Posterior vena cava (tissue), 2 donors: Measurements from ENCODE around the gene ABCC3. TPM values are rescaled to one million over a fixed set of nuclear protein-coding genes. Genes with fewer than 3 reads are reported as not detected.
A peak's percentile ranks its signal among the peaks of the same experiment; 100 is the strongest.
"Not testable (repeated sequence)": the region's sequence is repeated elsewhere in the genome, so short reads cannot be mapped to it uniquely, and the experiment has no call there.

ENCODE experiments used
- DNase-seq: peaks from one replicate; pipeline ENCODE4 v3.0.0-alpha.2; 2020; ENCODE audit warnings: low spot score
- intact Hi-C, 2 donors: fragments of 100-400 bp; cut with DNase I; formaldehyde crosslinking; loops; one replicate each; pipeline versions ENCODE4 v1.14.1 to v1.14.2; 2022 to 2023
- total RNA-seq, 2 donors: library from RNA; stranded (reverse); fragmentation: NEBNext Ultra II Directional; extraction: Animal tissue kit (Norgen Biotek cat#: 25700); gene quantifications; one replicate each; pipeline ENCODE4 v1.2.1, GENCODE V29; 2021
- donor health status: DM: yes; HTN: yes; CAD: no.
- donor health status: DM: yes; HTN: yes; CAD: no.

ABCC3 gene
- total RNA-seq, 2 donors from 2014 or later: 13.1 to 19.8 TPM

DNA sequence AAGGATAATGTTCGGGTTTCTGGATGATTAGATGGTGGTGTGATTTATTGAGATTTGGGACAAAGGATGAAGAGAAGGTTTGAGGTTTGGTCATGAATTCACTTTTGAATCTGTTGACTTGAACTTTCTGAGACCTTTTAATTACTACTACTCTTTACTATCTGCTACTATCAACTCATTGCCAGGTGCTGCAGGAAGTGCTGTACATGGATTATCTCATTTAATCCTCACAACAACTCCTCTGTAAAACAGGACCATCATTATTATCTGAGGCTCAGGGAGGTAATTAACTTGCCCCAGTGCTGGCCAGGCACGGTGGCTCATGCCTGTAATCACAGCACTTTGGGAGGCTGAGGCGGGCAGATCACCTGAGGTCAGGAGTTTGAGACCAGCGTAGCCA is 76.0 kb downstream of the ABCC3 start:
- no peak for DNase-seq
- intact Hi-C loops: no loop called here

DNA sequence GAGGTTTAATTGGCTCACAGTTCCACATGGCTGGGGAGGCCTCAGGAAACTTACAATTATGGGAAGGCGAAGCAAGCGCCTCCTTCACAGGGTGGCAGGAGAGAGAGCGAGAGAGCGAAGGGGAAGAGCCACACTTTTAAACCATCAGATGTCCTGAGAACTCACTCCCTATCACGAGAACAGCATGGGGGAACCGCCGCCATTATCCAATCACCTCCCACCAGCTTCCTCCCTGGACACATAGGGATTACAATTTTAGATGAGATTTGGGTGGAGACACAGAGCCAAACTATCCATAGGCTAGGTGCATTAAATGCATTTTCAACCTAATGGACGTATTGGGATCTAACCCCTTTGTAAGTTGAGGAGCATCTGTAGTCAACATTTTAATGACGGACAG is 78.0 kb downstream of the ABCC3 start:
- no peak for DNase-seq
- intact Hi-C loops: no loop called here

DNA sequence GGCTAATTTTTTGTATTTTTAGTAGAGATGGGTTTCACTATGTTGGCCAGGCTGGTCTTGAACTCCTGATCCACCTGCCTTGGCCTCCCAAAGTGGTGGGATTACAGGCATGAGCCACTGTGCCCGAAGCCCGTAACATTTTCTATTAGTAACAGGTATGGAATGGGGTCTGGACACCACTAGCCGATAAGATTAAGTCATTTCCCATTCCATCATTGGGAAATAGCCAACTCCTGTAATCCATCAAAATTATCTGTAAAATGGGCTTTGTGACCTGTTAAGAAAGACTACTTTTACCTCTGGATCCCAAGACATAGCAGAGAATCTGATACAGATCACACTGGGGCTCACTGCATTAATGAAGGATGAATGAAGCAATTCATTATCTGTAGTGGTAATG is 80.8 kb downstream of the ABCC3 start:
- intact Hi-C loops: no loop called here
- no peak for DNase-seq

DNA sequence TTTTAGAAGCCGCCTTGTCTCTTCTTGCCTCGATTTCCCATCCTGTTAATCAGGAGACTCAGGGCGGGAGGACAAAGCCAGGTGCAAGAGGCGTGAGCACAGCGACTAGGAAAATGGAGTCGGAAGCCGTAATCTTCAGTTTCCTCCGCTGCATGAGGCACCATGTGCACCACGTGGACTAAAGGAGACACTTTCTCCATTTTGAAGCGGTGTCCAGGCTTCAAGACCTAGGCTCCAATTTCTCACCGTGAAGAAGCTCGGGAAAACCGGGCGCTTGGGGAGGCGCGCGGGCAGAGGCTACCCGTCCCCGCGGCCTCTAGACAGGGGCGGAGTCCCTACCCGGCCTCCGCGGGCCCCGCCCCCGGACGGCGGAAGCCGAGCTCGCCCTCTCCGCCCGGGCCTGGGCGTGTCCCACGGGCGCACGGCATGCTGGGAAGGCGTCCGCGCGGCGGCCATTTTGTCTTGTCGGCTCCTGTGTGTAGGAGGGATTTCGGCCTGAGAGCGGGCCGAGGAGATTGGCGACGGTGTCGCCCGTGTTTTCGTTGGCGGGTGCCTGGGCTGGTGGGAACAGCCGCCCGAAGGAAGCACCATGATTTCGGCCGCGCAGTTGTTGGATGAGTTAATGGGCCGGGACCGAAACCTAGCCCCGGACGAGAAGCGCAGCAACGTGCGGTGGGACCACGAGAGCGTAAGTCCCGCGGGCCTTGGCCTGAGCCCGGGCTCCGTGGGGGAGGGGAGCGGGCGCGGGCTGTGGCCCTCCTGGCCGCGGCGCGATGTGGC is 84.7 kb downstream of the ABCC3 start, which contains the start of gene LUC7L3:
TSS of gene LUC7L3 (plus strand) at position 460 of the 780 bp plus-strand sequence. CDS start at position 590, 130 bp downstream.
- peak; percentile 98 for DNase-seq
- intact Hi-C loops: no loop called here

DNA sequence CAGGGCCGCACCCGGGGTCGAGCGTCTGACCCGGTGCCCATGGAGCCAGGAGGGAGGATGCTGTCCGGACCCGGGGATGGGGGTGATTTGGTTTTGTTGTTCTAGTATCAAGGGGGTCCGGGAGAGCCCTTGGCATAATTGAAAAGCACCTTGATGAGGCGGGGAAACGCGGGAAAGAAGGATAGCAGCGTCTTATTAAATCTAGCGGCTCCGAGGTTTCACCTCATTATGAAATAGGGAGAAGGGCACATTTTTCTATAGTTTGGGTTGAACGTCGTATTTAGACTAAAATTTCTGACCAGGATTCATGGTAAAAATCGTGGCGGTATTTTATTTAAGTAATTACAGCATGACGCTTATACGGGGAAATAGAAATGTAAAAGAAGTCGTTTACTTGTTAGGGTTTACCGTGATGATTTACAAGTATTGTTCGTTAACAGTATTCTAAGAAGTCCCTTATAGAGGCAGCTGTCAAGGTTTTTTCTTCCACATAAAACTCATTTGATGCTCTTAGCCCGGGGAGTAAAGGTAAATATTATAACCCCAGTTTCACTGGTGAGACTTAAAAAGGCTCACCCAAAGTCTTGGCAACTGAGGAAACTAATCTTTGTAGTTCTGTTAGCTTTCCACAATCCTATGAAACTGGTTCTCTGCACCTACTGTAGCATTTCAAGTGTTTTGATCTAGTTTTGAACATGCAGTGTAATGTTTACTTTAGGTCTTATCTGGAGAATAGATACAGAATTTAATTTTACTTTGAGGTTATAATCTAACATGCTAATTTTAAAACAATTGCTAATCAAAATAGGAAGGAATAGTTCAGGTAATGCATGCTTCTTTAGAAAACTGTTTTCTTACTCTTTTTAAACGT is 85.5 kb downstream of the ABCC3 start:
- DNase-seq: no peak
- intact Hi-C loops: no loop called here

DNA sequence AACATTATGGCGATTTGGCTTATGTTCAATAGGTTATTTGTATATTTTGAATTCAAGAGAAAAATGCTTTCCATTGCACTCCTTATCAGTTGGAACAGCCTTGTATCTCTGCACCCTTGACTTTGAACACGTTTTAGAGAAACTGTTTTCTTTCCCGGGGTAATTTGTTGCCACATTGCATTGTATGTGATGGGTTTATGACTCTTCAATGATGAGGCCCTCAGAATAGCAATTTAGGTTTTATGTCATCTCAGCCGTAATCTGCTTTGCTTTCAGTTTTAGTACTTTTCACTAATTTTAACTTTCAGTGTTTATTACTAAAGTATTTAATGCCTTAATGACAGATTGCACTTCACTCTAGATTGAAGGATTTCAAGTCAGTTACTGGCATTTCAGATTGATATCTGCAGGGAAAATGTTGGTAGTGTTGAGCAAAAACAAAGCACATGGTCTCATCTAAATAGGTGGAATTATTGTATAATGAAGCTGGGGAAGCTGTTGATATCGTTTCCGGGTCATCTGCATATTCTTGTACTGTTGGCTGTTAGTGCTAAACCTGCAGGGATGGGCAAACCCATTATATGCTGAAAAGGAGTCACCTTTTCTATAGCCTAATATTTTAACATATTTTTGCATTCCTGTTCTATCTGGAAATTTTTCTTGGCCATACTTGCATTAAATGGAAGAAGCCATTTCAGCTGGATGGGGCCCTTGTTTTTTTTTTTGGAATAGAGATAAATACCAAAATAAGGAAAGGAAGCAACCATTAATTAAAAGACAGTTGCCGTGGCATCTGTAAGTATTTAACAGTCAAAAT is 86.7 kb downstream of the ABCC3 start:
- DNase-seq: no peak
- intact Hi-C loops: no loop called here

DNA sequence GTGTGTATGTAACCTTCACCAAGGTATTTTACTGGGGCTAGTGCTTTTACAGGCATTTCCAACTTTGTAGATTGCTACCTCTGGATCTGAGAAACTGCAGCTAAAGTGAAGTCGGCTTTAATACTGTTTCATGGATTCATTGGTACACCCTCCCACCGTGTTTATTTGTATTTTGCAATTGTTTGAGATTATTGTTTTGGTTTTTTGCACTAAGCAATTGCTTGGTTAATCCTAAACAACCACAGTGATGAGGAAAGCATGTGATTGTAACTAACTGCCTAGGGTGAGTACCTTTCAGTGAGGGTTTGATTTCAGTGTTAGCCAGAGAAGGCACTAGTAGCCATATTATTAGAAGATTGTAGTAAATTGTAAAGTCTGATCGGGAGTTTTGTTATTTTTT is 88.1 kb downstream of the ABCC3 start:
- no peak for DNase-seq
- intact Hi-C loops: no loop called here

DNA sequence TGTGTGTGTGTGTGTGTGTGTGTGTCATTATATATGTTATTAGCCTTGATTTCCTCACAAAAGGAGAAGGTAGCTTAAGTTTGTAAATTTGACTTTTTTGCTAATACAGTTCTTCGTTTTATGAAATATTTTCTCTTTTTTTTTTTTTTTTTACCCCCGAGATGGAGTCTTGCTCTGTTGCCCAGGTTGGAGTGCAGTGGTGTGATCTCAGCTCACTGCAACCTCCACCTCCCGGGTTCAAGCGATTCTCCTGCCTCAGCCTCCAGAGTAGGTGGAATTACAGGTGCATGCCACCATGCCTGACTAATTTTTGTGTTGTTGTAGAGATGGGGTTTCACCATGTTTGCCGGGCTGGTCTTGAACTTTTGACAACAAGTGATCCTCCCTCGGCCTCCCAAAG is 89.9 kb downstream of the ABCC3 start:
- DNase-seq, intact Hi-C loops: not testable (repeated sequence)

DNA sequence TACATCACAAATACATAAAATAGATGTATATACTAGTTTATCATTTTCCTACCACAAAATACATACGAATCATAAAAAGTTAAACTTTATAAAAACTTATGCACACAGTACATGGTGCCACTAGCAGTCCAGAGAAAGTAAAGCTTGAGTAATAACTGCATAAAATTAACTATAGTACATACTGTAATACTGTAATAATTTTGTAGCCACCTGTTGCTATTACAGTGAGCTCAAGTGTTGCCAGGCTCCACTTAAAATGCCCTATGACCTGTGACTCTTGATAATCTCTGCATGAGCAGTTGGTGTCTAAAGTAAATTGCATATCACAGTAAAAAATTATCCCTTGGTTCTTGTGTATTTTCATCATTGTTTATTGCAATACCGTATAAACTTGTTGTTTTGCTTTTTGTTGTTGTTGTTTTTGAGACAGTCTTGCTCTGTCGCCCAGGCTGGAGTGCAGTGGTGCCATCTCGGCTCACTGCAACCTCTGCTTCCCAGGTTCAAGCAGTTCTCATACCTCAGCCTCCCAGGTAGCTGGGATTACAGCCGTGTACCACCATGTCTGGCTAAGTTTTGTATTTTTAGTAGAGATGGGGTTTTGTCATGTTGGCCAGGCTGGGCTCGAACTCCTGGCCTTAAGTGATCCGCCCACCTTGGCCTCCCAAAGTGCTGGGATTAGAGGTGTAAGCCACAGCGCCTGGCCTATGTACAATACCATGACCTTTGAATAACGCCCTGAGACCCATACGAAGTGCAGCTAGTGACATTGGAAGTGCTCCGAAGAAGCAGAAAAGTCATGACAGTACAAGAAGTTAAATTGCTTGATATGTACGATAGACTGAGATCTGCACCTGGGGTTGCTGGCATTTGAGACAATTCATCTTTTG is 91.3 kb downstream of the ABCC3 start:
- no peak for DNase-seq
- intact Hi-C loops: loop anchor here in 1 of 2 donors (2.0 kb wide), 1 partner anchor 17 kb away; no protein-coding TSS in a partner anchor

DNA sequence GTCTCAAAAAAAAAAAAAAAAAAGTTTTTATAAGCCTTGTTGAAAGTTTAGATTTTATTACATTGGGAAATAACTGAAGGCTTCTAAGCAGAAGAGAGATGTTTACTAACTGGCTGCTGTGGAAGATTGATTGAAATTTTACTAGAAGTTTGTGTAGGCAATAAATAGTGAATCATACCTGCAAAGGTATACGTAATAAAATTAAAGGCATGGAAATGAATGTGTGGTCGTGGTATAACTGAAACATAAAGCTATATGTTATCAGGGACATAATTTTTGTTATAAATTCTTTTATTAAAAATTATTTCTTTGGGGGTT is 93.4 kb downstream of the ABCC3 start:
- DNase-seq: no peak
- intact Hi-C loops: no loop called here

DNA sequence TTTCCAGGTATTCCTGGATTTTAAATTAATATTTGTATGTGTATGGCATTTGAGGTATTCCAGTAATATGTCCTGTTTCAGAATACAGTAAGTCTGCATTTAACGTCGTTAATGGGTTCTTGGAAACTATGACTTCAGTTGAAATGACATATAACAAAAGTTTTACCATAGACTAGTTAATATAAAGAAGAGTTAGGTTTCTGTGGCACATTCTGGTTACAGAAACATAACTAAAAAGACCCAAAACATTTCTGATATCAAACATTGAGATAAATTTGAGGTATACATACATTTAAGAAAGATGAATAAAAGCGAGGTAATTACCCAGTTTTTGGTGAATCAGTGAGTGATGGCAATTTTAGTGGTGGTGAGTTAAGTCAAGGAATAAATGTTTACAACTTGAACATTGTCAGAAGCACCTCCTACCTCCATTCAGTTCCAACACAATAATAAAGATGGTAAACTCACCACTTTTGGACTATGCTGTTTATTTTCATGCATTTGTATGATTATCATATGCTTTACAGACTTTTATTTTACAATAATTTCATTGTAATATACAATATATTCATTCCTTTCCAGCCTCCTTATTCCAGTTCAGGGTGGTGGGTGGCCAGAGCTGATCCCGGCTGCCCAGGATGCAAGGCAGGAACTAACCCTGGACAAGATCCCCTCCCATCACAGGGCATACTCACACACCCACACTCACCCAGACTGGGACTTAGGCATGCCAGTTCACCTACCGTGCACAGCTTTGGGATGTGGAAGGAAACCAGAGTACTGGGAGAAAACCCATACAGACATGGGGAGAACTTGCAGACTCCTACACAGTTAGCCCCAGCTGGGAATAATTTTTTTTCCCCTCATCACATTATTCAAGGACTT is 94.4 kb downstream of the ABCC3 start:
- DNase-seq: no peak
- intact Hi-C loops: no loop called here

DNA sequence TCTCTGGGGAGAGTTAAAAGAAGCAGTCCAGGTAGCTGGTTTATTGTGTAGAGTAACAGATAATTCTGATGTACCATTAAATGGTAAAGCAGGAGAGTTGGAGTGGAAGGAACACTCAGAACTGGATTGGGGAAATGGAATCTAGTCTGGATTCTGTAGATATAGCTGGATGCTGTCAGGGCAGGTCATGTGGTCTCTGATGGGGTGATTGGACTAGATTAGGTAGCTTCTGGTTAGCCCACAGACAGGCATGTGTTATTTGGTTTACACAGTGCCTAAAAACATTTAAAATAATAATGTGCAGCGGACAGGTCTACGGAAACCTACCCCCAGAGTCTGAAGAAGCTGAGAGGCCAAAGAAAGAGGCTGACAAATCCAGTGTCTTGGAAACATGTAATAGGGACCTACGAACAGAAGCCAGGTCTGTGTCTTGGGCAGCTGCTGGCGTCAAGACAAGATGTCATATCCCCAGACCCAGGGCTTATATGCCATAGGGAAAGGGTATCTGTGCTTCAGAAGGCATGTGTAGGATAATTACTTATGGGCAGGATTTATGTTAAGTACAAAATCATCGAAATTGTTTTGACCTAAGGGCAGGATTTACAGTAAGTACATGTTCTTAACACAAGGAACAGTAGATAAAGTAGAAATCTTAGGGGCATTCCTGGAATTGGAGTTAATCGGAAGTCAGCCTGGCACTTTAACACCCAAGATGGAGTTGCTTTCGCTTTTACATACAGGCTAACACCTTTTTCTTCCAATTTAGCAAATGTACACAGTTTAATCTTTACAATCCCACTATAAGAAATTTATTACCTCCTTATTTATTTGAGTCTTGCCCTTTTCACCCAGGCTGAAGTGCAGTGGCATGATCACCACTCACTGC is 97.1 kb downstream of the ABCC3 start:
- intact Hi-C loops: no loop called here
- DNase-seq: no peak

DNA sequence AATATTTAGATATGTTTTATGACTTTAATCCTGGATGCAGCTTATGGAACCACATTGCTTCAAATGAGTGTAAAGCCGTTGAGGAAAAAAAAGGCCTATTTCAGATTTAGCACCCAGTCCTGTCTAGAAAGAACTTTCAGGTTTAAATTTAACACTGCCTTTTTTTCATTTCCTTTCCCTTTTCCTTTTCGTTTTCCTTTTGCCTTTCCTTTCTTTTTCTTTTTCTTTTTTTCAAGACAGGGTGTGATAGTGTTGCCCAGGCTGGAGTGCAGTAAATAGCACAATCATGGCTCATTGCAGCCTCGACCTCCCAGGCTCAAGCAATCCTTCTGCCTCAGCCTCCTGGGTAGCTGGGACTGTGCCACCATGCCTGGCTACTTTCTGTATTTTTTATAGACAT is 100.6 kb downstream of the ABCC3 start:
- intact Hi-C loops: no loop called here
- no peak for DNase-seq

DNA sequence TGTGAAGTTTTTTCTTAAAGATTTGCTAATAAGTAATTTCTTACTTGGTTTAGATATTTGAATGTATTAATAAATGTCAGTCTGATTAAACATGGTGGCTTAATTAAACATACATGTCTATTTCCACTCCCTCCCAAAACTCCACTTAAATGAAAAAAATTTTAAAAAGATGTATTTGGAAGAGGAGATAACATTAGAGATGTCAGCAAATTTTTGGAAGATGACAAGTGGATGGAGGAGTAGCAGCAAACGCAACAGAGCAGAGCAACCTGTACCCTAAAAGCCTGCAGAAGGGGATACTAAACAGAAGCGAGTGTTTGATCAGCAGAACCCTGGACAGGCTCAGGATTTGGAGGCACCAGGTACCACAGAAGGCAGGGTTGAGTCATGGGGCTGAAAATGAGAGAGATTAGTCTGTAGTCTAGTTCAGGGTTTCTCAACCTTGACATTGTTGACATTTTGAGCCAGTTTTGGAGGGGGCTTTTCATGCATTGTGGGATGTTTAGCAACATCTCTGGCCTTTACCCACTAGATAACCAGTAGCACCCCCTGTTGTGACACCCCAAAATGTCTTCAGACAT is 102.5 kb downstream of the ABCC3 start:
- intact Hi-C loops: no loop called here
- no peak for DNase-seq

DNA sequence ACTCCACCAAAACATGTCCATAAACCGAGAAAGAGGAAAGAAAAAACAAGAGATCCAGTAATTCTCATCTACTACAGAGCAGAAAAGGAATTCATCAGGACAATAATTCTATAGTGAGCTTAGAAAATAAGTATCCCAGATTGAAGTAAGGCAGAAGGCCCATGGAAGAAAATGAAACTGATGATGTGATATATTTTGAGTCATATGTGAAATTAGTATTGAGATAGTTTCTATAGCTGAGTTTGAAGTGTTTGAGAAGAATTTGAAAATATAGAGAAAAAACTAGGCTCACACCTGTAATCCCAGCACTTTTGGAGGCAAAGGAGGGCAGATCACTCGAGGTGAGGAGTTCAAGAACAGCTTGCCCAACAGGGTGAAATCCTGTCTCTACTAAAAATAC is 104.4 kb downstream of the ABCC3 start:
- intact Hi-C loops: no loop called here
- no peak for DNase-seq
